Gastrocnemius medialis (tissue), 4 donors: ENCODE results near the gene ABCA13.

Source experiments
- POLR2A ChIP-seq, 2 donors: fragments of 450-650 bp; IDR thresholded peaks; one replicate each; pipeline ENCODE4 v1.6.1; 2017; ENCODE audit warnings: antibody characterized with exemption in 2 of 2, mild to moderate bottlenecking in 2 of 2, moderate library complexity in 2 of 2
- TF ChIP-seq, protein P1 (sequence below), 5 experiments: fragments of 450-650 bp in 3 of 5; fragments of 200-600 bp in 2 of 5; sonication (generic) in 2 of 5; IDR thresholded peaks in 4 of 5; conservative IDR thresholded peaks in 1 of 5; 1 replicate in 4 of 5; 2 replicates in 1 of 5; pipeline ENCODE4 v1.5.1; 2016 to 2019; ENCODE audit warnings: antibody characterized with exemption in 5 of 5, mild to moderate bottlenecking in 3 of 5, moderate library complexity in 3 of 5

DNA sequence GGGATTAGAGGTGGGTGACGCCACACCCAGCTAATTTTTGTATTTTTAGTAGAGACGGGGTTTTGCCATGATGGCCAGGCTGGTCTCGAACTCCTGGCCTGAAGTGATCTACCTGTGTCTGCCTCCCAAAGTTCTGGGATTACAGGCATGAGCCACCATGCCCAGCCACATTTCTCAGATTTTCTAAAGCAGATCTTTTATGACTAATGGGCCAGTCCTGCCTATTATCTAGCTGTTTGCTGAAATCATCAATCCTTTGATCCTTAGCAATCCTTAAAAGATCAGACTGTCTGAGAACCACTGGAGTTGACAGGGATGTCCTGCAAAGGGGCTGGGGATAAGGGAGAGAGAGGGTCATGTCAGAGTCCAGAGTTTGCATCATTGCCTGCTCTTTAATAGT lies 21.2 kb upstream of the ABCA13 start:
- TF ChIP-seq, protein P1, sequence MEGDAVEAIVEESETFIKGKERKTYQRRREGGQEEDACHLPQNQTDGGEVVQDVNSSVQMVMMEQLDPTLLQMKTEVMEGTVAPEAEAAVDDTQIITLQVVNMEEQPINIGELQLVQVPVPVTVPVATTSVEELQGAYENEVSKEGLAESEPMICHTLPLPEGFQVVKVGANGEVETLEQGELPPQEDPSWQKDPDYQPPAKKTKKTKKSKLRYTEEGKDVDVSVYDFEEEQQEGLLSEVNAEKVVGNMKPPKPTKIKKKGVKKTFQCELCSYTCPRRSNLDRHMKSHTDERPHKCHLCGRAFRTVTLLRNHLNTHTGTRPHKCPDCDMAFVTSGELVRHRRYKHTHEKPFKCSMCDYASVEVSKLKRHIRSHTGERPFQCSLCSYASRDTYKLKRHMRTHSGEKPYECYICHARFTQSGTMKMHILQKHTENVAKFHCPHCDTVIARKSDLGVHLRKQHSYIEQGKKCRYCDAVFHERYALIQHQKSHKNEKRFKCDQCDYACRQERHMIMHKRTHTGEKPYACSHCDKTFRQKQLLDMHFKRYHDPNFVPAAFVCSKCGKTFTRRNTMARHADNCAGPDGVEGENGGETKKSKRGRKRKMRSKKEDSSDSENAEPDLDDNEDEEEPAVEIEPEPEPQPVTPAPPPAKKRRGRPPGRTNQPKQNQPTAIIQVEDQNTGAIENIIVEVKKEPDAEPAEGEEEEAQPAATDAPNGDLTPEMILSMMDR (IDR thresholded peaks at IDR 0.05 in 4 of 5, conservative IDR thresholded peaks at IDR 0.05 in 1 of 5) = no peak
- no peak for TF ChIP-seq POLR2A (IDR thresholded peaks at IDR 0.05)
